PFSK-1 (cell line): ENCODE measurements around the gene KCNJ1.

Source experiments
- POLR2AphosphoS5 ChIP-seq: IDR thresholded peaks from 2 replicates; pipeline ENCODE4 v1.6.1; 2012; ENCODE audit warnings: low read depth, mild to moderate bottlenecking, control low read depth, low read length, moderate library complexity
- TAF1 ChIP-seq: IDR thresholded peaks from 2 replicates; pipeline ENCODE4 v1.6.1; 2012; ENCODE audit warnings: low read length, control low read depth, borderline replicate concordance; ENCODE audit not compliant: insufficient read depth

DNA sequence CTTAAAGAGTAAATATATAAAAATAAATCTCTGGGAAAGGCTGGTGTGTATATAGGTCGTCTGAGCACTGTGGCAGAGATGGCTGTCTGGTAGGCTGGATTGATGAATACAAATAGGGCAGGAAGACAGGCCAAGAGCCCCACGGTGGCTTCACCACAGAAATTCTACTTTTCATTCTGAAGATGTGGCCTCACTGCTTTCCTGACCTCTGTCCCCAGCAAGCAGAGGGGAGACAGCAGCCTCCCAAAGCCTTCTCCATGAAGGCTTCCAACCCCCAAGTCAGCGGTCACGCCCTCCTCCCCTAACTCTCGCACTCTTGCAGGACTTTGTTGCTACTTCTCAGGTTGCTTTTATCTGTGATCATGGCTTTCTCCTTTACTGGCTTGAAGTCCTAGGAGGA is 10.6 kb upstream of the KCNJ1 start:
- TF ChIP-seq POLR2AphosphoS5 (no peak), TAF1 (no peak)
